OCI-LY7 (cell line): ENCODE data around the gene APCDD1.

Experiments used
- CTCF ChIP-seq: fragments of 200-600 bp; sonication (generic); conservative IDR thresholded peaks from 2 replicates; pipeline ENCODE4 v1.5.1; 2014; ENCODE audit warnings: mild to moderate bottlenecking, antibody characterized with exemption, low read length, moderate library complexity, mixed read lengths
- EZH2phosphoT487 ChIP-seq: fragments of 200-600 bp; sonication (generic); IDR thresholded peaks from 2 replicates; pipeline ENCODE4 v1.6.1; 2018; ENCODE audit warnings: low read depth, borderline replicate concordance, mild to moderate bottlenecking, mixed run types, antibody characterized with exemption, low read length, moderate library complexity, mixed read lengths

GRCh38 chr18:10417191-10417590, 37.2 kb upstream of the APCDD1 start:
- TF ChIP-seq CTCF (no peak), EZH2phosphoT487 (no peak)
